H1 (cell line): Measurements from ENCODE around the gene UROS.

Experiments used
- CBX5 ChIP-seq: fragments of 300-800, 300-1000 bp; sonication (generic); IDR thresholded peaks from 2 replicates; pipeline ENCODE4 v1.7.1; 2016; ENCODE audit warnings: antibody characterized with exemption, low read length, low read depth
- CHD2 ChIP-seq: IDR thresholded peaks from 2 replicates; pipeline ENCODE4 v1.6.1; 2012; ENCODE audit warnings: low read length, improper control_type of control experiment
- CTCF ChIP-seq, 3 experiments: IDR thresholded peaks; 1 replicate in 2 of 3; 2 replicates in 1 of 3; pipeline versions ENCODE4 v1.5.1 to v1.6.1; 2011; ENCODE audit warnings: low read length in 3 of 3, mild to moderate bottlenecking in 3 of 3, inconsistent platforms in 2 of 3, low read depth in 1 of 3, moderate library complexity in 1 of 3; ENCODE audit not compliant: insufficient read depth in 1 of 3; ENCODE audit errors: control extremely low read depth in 1 of 3
- FOSL1 ChIP-seq: IDR thresholded peaks from 2 replicates; pipeline ENCODE4 v1.6.1; 2011; ENCODE audit warnings: mild to moderate bottlenecking, low read depth, low read length, moderate library complexity; ENCODE audit not compliant: insufficient read depth
- POLR2A ChIP-seq, 2 experiments: IDR thresholded peaks; 1 replicate in 1 of 2; 2 replicates in 1 of 2; pipeline ENCODE4 v1.6.1; 2011; ENCODE audit warnings: low read depth in 2 of 2, low read length in 2 of 2, mild to moderate bottlenecking in 2 of 2; ENCODE audit errors: control extremely low read depth in 1 of 2
- TAF1 ChIP-seq: IDR thresholded peaks from 2 replicates; pipeline ENCODE4 v1.6.1; 2011; ENCODE audit warnings: mild to moderate bottlenecking, low read depth, low read length

GRCh38 chr10:125795637-125796190 is 27.3 kb downstream of the UROS start:
- TF ChIP-seq POLR2A (IDR thresholded peaks at IDR 0.05; ENCODE audit: control extremely low read depth in 1 of 2, low read depth in 2 of 2, low read length in 2 of 2) (no peak), TAF1 (no peak), CHD2 (no peak), FOSL1 (no peak), CBX5 (no peak), CTCF (IDR thresholded peaks at IDR 0.05; ENCODE audit: control extremely low read depth in 1 of 3, insufficient read depth in 1 of 3, low read depth in 1 of 3, low read length in 3 of 3) (no peak)
